A204.1 (cell line): ENCODE data around the gene ARTN.

Experiments used
- FAIRE-seq: peaks from 2 replicates; lab custom pipeline; 2012; peaks lifted over from hg19 to GRCh38; lab: Jason Lieb, UNC

Gene ARTN

DNA sequence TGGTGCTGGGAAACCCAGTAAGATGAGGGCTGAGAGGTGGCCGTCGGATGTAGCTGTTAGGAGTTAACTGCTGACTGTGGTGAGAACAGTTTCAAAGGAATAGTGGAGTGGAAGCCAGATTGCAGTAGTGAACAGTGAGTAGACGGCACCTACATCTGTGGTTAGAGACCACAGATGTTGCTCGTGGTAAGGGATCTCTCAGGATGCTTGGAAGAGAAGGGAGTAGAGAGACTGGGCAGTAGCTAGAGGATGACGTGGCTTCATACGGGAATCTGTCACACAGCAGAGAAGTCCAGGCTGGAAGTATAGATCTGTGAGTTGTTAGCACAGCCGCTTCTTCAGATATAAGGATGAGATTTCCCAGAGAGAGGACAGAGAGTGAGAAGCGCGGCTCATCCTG lies 7.8 kb upstream of the ARTN start:
- no peak for FAIRE-seq

DNA sequence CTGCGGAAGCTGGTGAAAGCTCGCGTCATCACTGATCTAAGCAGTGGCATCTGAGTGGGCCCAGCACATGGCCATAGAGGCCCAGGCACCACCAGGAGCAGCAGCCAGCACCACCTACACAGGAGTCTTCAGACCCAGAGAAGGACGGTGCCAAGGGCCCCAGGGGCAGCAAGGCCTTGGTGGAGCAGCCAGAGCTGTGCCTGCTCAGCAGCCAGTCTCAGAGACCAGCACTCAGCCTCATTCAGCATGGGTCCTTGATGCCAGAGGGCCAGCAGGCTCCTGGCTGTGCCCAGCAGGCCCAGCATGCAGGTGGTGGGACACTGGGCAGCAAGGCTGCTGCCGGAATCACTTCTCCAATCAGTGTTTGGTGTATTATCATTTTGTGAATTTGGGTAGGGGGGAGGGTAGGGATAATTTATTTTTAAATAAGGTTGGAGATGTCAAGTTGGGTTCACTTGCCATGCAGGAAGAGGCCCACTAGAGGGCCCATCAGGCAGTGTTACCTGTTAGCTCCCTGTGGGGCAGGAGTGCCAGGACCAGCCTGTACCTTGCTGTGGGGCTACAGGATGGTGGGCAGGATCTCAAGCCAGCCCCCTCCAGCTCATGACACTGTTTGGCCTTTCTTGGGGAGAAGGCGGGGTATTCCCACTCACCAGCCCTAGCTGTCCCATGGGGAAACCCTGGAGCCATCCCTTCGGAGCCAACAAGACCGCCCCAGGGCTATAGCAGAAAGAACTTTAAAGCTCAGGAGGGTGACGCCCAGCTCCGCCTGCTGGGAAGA lies 3.2 kb upstream of the ARTN start:
- FAIRE-seq: no peak

DNA sequence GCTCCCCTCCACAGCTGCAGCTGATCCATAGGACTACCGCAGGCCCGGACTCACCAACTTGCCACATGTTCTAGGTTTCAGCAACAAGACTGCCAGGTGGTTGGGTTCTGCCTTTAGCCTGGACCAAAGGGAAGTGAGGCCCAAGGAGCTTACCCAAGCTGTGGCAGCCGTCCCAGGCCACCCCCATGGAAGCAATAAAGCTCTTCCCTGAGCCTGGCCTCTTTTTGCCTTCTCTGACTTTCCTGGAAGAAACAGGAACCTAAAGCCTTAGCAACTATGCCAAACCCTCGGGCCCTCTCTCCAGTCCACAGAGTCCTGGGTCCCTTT lies 2.7 kb upstream of the ARTN start:
- FAIRE-seq: no peak

DNA sequence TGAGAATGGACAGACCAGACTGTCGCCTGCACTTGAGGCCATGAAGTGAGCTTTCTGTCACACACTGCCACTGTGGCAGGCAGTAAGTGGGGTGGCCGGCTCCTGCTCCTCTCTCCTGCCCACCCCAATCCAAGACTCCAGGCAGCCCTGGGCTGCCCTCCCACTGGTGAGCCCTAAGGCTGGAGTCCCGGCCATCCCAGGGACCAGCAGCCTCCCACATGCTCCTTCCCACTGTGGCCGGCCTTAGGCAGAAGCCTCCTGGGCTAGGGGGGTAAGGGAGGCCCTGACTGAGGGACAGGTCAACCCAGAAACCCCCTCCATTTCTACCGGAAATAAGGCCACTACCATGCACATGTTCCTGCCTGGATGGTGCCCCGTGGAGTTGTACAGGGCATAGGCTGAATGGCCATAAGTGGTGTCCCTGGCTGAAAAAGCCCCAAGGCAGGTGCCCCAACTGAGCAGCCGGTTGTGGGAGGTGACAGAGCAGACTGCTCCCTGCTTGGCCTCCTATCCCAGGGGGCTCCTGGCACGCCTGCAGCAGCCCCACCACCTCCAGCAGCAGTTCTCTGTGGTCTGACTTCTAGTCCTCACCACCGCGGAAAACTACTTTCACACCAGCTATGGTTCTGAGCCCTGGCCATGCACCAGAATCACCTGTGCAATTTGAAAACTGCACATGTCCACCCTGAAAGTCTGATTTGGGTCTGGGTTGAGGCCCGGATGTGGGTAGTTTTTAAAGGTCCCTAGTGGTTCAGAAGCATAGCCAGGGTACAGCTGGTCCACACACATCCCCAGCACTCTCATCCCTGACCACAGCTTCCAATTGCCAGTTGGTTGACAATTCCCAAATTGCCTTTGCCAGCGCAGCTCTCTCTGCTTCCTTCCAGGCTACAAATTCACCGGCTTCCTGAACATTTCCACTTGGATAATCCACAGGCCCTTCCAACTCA lies 1.6 kb upstream of the ARTN start:
- FAIRE-seq: no peak

DNA sequence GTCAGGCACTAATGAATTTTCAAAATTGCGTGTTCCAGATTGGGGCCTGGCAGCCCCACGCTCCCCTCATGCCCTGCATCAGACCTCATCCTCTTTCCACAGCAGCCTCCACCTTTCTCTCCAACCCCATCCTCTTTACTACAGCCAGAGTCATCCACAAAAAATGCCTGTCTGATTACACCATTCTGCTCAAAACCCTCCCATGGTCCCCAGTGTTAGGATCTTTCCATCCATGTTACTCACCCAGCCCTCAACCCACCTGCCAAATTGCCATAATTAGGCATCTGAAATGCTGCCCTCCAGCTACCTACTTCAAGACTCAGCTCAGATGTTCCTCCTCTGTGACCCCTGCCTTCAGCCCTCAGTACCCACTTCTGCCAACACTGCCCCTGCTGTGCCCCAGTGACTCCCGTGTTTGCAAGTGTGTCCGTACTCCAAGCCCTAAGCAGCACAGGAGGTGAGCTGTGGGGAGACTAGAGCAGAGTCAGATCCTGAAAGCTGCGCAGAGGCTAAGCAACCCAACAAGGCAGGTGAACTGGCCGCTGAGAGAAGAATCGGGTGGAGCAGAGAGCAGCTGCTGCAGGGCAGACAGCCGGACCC lies 715 bp upstream of the ARTN start:
- FAIRE-seq: no peak

DNA sequence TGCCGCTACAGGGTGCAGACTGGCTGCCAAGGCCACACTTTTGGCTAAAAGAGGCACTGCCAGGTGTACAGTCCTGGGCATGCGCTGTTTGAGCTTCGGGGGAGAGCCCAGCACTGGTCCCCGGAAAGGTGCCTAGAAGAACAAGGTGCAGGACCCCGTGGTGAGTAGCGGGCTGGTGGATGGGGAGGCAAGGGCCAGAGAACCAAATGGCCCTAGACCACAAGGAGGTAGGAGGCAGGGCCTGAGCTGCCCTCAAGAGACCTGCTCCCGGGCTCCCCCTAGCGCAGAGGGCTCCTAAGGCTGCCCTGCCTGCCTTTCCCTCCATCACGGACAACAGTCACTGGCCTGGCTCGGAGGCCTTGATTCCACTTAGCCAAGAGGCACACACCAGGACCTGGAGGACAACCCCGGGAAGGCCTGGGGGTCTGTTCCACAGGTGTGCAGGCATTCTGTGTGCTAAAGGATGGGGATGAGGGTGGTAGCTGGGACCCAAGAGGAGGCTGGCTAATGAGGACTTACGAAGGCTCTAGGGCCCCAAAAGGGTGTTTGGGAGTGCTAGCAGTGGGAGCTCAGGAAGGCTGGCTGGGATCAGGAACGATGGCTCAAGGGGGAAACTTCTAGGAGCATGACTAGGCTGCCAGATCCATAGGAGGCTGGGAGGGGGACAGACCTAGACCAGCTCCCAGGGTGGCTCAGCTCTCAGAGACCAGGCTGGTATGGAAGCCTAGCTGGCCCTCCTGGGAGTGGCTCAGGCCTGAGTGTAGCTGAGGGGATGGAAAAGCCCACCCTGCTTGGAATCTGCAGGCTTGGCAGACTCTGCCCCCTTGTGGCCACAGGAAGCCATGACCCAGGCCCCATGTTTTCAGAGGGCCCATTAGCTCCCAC lies 742 bp downstream of the ARTN start:
- no peak for FAIRE-seq

DNA sequence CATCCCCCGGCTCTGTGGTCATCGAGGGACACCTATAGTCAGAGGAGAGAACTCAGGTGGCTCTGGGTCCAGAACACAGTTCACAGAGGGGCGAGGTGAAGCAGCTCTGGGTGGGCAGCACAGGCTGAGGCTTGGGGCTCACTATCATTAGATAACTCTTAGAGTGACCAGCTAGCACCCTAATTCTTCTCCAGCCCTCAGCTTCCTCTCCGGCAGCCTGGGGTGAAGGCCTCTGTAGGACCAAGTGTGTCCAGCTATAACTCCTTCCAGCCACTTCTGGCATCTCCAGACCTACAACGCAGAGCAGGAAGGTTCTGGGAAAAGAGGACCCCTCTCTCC lies 1.4 kb downstream of the ARTN start:
- no peak for FAIRE-seq

DNA sequence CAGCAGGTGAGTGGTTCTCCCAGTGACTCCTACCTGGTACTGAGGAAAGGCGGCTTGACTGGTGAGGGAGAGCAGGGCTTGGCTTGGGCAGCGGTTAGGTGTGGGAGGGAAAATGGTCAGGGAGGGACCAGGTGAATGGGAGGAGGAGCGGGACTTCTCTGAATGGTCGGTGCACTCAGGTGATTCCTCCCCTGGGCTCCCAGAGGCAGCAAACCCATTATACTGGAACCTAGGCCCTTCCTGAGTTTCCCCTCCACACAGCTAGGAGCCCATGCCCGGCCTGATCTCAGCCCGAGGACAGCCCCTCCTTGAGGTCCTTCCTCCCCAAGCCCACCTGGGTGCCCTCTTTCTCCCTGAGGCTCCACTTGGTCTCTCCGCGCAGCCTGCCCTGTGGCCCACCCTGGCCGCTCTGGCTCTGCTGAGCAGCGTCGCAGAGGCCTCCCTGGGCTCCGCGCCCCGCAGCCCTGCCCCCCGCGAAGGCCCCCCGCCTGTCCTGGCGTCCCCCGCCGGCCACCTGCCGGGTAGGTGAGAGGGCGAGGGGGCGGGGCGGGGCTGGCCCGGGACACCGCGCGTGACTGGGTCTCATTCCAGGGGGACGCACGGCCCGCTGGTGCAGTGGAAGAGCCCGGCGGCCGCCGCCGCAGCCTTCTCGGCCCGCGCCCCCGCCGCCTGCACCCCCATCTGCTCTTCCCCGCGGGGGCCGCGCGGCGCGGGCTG lies 2.3 kb downstream of the ARTN start:
- no peak for FAIRE-seq

DNA sequence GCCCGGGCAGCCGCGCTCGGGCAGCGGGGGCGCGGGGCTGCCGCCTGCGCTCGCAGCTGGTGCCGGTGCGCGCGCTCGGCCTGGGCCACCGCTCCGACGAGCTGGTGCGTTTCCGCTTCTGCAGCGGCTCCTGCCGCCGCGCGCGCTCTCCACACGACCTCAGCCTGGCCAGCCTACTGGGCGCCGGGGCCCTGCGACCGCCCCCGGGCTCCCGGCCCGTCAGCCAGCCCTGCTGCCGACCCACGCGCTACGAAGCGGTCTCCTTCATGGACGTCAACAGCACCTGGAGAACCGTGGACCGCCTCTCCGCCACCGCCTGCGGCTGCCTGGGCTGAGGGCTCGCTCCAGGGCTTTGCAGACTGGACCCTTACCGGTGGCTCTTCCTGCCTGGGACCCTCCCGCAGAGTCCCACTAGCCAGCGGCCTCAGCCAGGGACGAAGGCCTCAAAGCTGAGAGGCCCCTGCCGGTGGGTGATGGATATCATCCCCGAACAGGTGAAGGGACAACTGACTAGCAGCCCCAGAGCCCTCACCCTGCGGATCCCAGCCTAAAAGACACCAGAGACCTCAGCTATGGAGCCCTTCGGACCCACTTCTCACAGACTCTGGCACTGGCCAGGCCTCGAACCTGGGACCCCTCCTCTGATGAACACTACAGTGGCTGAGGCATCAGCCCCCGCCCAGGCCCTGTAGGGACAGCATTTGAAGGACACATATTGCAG lies 3.0 kb downstream of the ARTN start:
- no peak for FAIRE-seq

DNA sequence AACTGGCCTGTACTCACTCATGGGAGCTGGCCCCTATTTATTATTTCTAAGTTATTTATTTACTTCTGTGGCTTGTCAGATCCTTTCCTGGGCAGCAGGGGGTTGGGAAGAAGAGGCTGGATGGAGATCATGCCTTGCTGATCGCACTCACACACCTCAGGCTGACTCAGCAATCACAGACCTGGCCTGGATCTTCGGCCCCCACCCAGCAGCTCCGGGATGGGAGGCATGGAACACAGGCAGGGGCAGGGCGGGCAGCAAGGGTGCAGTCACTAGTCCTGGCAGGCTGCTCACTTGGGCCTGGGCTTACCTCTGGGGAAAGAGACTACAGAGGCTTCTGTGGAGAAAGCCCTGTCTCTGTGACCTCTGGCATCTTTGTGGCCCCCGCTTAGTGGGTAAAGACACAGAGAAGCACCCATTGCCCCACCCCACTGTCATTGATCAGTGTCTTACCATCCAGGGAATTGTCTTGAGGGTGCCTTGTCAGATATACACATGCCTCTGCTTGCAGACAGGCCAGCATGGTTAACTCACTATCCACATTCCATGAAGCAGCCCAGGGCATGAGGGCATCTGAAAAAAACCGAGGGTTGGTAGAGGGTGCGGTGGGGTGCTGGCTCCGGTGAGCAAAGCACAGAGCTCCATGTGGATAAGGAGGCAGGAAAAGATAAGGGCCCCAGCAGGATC lies 3.7 kb downstream of the ARTN start:
- no peak for FAIRE-seq

DNA sequence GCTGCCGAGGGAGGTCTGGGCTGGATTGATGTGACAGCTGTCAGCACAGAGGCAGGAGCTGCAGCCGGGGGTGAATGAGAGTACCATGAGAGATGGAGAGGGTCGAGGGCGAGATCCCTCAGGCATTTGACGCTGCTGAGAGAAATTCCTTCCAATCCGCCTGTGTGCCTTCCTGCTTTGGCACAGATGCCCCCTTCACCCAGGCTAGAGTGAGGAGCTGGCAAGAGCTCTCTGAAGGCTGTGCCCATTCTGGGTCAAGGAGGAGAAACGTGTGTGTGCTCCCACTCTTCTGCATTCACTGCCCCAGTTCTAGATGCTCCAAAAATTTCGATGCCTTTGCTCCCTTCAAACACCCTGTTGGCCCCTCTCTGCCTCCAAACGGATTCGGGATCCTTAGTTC lies 4.8 kb downstream of the ARTN start:
- no peak for FAIRE-seq

DNA sequence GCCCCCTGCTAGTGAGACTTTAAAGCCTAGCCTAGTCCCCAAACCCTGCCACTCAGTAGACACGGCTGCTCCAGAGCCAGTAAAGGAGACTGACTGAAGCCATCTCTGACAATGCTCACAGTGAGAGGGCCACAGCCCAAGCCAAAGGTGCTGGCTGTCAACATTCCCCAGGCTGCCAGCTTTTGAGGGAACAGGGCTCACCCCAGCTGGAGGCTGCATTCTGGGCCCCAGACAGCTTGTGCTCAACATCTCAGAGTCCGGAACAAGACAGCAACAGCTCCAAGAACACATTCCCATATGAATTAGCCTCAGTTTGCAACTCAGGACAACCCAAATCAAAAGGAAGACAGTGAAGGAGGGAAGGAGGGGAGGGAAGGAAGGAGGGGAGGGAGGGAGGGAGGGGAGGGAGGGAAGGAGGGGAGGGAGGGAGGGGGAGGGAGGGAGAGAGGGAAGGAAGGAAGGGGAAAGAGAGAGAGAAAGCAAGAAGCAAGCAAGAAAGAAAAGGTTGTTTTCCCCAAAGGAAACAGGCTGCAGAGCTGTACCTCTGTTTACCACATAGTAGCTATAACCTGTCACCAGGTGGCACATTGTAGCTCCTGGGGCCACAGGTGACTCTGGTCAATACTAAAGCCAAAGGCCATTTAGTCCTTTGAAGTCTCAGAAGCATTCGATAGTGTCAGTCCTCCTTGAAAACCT lies 5.4 kb downstream of the ARTN start:
- FAIRE-seq: no peak

DNA sequence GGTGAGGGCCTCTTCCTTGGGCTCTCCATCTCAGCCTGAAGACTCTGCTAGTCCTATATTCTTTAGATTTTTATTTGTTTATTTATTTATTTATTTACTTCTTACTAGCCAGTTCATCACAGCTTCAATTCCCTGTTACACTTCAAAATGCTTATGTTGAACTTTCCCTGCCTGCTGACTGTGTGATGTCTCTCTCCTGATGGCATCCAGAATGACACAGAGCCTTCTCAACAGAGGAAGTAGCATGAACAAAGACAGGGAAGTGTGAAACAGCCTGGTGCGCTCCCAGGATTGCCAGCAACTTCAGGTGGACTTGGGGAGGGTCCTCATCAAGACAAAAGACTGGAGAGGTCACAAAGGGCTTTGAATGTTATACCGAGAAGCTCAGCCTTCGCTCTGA lies 8.8 kb downstream of the ARTN start:
- no peak for FAIRE-seq

DNA sequence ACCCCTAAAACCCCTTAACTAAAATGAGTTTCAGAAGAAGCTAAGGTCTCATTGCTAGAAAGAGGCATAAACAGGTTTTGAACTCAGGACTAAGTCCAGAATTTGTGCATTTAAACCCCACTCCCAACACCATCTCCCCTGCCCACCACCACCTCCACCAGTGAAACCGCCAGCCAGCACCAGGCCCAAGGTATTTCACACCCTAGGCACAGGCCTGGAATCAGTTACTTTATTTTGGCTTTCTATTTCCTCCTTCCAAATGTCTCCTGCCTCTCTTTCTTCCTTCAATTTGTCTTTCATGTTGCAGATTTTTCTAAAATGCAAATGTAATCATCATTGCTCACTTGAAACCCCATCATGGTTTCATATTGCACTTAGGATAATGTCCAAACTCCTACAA lies 11.3 kb downstream of the ARTN start:
- no peak for FAIRE-seq

DNA sequence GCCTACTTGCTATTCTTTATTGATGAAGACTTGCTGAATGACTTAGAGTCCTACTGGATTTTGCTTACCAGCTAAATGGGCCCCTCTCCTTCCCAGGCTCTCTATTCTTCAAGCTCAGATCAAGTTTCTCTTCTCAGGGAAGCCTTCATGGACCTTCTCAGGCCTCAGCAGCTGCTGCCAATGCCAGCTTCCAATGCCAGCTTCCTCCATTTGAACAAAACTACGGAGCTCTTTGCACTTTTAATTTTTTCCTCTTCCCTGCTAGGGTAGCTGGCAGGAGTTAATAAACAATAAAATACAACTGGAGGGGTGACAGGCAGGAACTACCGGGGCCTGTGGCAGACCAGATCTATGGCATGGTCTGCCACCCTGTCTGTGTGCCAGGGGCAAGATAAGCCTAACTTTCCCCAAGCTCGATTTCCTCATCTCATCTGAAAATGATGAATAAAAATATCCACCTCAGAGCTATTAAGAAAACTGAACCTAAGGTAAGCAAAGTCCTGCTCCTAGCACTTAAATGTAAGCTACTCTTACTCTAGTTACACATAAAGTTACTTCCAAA lies 12.2 kb downstream of the ARTN start:
- FAIRE-seq: no peak

DNA sequence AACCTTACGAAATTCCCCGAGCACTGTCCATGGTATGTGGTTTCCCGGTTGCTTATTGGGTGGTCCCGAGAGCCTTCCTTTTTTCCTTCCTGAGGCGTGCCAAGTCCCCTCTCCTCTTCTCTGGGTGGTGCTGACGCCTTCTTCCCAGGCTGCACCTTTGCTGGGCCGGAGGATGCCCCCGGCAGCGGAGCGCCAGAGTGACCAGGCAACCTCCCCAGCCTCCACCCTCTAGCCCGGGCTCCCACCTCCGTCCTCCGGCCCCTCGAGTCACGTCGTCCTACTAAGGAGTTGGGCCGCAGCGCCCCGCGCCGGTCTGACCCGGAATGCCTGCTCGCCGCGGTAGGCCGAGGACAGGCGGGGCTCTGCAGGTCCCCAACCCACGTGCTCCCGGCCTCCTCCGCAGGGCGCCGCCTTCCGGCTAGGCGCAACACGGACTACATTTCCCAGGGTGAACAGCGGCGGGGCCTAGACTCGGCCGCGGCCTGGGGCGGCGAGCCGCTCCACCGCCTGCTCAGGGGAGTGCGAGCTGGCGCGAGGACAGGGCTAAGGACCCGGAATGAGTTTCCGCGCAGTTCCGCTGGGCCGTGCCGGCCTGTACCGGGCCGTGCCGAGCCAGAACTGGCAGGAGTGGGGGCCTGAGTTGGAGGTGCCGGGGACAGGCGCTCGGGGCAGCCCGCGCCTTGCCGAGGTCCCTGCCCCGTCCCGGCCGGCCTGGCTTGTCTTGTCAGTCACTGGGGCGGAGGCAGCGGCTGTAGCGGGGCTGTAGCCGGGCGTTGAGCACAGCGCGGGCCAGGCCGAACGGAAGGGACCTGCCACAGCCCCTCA lies 12.8 kb downstream of the ARTN start, which contains the start of gene IPO13:
IPO13 (plus strand) TSS at position 715 of the 825 bp plus-strand sequence. CDS start 651 bp downstream, outside the sequence.
- peak; percentile 46 for FAIRE-seq

DNA sequence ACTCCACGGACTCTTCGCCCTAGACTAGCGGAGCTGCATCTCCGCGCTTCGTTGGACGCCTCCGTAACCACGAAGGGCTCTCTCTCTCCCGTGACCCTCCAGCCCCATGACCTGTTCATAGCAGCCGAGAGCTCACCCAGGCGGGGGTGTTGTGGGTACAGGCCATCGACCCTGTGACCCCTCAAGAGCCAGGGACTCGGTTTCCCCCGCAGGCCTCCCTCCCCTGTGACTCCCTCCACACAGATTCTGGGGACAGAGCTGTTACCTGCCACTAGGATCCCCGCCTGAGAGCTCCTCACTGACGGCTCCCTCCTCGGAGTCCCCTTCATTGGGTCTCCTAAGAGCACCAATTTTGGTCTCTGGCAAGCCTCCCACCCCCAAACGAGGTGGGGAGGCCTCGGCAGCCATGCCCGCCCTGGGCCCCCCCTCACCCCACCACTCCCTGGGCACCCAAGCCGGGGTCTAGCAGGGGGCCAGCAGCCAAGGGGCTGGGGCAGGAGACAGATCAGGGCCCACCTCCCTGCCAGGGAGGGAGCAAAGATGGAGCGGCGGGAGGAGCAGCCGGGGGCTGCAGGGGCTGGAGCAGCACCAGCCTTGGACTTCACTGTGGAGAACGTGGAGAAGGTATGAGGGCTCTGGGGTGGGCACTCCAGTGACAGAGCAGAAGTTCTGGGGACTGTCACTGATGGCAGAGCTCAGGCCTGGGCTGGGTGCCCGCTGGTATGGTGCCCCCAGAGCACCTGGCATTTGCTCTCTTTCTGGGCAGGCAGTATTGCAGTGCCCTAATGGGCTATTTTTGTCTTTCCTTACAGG lies 13.7 kb downstream of the ARTN start:
- FAIRE-seq: no peak
